Activated naive CD4-positive, alpha-beta T cell treated with anti-CD3 and anti-CD28 coated beads, Interleukin-2, amount 50 U/mL, for 72 hours (primary cell): Measurements from ENCODE around the gene FAM210A. TPM values are rescaled to one million over a fixed set of nuclear protein-coding genes. Genes with fewer than 3 reads are reported as not detected.
A peak's percentile ranks its signal among the peaks of the same experiment; 100 is the strongest.

ENCODE experiments used
- ATAC-seq, 2 donors: fragments of 150-1000 bp; cut with Tn5 transposase; 2 replicates each; pipeline ENCODE4 v1.10.0; 2021; ENCODE audit warnings: mild to moderate bottlenecking in 2 of 2, moderate library complexity in 2 of 2
- DNase-seq, 2 donors: peaks; one replicate each; pipeline ENCODE4 v3.0.0; 2021 to 2022; ENCODE audit warnings: low spot score in 2 of 2
- H3K27ac Mint-ChIP-seq, 2 donors: one replicate each; pipeline ENCODE4 v1.8.0; 2022; ENCODE audit warnings: mild to moderate bottlenecking in 2 of 2, mixed read lengths in 2 of 2
- H3K36me3 Mint-ChIP-seq, 2 donors: one replicate each; pipeline ENCODE4 v1.8.0; 2022; ENCODE audit warnings: mixed read lengths in 2 of 2
- H3K9me3 Mint-ChIP-seq, 2 donors: one replicate each; pipeline ENCODE4 v1.8.0; 2022; ENCODE audit warnings: mixed read lengths in 2 of 2
- total RNA-seq, 2 donors: library from RNA; stranded (reverse); gene quantifications; one replicate each; pipeline ENCODE4 v1.2.3, GENCODE V29; 2022

The FAM210A gene
- total RNA-seq, 2 donors from 2014 or later: 22.4 to 51.7 TPM

DNA sequence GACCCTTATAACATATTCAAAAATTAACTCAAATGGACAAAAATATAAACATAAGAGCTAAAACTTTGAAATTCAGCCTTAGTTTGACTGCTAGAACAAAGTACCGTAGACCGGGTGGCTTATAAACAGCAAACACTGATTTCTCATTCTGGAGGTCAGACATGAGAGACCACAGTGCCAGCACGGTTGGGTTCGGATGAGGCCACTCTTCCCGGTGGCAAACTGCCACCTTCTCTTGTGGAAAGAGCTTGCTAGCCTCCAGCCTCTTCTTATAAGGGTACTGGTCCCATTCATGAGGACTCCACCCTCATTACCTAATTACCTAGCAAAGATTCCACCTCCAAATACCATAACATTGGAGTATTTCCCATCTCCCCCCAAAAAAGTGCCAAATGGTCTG, 91.3 kb downstream of the FAM210A start:
- DNase-seq (no peak), ATAC-seq (no peak)
- Mint-ChIP-seq H3K9me3 (no peaks in the 10 kb centered on the region), H3K36me3 (no peaks in the 10 kb centered on the region), H3K27ac (no peak overlapping the region)

DNA sequence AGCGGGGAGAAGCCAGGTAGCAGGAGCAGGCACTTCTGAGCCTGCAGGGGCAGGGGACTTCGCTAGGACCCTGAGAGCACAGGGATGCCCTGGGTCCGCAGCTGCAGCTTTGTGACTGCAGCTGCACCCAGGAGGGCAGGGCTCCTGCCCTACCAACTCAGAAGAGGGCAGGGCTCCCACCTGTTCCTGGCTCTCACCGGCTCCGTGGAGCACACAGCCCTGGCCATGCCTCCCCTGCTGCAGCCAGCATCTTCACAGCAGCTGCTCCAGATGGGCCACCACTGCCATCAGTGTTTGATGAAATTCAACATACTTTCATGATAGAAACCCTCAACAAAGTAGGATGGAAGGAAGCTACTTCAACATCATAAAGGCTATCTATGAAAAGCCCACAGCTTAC, 92.7 kb downstream of the FAM210A start:
- ATAC-seq: no peak
- Mint-ChIP-seq H3K27ac (peak overlapping the region in 1 of 2 donors; percentile 68), H3K9me3 (no peaks in the 10 kb centered on the region), H3K36me3 (no peaks in the 10 kb centered on the region)
- no peak for DNase-seq

DNA sequence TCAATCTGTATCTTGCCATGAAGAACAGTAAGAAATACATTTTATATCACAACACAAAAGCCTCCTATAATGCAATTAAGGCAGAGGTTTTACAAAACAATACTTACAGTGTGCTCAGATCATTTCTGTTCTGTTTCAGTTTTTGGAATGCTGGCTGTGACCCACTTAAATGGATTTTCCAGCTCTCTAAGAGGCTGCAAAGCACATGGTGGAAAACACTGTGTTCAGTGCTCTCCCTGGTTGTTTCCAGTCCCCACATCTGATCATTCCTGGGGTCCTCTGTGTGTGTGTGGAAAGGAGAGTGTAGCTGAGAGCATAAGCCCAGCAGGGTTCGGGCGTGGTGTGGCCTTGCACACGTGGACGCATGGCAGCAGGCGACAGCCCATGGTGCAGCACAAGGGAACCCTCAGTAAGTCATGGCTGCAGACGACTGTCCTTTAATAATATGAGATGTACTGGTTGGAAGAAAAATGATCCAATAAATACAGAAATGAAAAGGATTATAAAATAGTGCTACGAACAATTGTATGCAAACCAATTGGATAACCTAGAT, 95.6 kb downstream of the FAM210A start:
- DNase-seq (no peak), ATAC-seq (no peak)
- no peak overlapping the region for H3K27ac Mint-ChIP-seq
- no peaks in the 10 kb centered on the region for H3K9me3 Mint-ChIP-seq
- no peaks in the 10 kb centered on the region for H3K36me3 Mint-ChIP-seq

DNA sequence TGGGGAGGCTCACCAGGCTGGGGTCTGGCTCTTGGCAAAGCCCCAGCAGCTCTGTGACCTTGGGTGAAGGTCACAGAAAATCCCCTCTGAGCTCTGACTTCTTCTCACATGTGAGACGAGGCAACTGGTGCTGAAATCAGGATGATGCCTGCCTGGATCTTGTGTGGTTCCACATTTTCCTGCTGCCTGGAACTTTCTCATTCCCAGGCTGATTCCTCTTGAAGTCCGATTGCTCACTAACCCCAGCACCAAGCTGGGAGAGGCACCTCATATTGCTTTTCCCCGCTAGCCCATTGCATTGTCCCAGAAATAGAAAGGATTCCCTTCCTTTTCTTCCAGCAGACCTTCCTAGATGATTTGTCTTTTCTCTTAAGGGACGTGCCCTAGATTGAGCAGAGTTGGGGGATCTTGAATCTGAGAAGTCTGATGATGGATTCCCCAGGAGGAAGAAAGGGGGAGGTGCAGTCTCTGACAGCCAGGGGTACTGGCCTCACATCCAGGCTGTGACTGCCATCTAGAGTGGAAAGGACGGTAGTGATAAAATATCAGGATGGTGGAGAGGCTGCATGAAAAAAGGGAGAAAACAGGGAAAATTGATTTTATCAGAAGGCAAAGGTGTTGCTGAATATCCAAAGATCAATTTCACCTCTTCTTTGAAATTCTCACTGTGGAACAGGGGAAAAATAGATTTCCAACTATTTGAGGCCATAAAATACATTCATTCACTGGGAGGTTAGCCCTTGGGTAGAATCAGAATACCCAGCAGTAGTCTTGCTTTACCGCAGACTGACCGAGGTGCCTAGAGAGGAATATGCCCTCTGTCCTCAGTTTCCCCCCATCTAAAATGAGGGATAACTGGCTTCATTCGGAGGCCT, 96.3 kb downstream of the FAM210A start:
- ATAC-seq (peak; percentile 81 to 86), DNase-seq (peak in 1 of 2 donors; percentile 49)
- Mint-ChIP-seq H3K9me3 (no peaks in the 10 kb centered on the region), H3K36me3 (no peaks in the 10 kb centered on the region), H3K27ac (peak overlapping the region in 1 of 2 donors; percentile 30)

DNA sequence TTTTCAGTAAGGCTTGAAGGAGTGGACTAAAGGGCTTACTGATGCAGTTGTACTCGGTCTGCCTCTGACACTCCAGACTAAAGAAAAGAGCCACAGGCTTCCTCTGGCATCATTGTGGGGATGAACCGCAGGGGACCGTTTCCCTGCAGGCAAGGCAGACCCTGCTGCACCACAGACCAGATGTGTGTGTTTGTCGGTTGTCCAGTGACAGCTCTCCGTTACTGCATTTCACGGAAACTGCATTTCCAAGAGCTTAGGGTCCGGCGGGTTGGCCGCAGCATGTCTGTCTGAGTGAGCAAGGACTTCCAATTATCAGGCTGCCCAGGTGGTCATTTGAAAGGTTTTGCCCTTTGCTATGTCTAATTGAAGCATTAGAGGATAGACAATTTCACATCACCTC, 98.1 kb downstream of the FAM210A start:
- ATAC-seq (no peak), DNase-seq (no peak)
- Mint-ChIP-seq H3K36me3 (no peaks in the 10 kb centered on the region), H3K9me3 (no peaks in the 10 kb centered on the region), H3K27ac (no peak overlapping the region)

DNA sequence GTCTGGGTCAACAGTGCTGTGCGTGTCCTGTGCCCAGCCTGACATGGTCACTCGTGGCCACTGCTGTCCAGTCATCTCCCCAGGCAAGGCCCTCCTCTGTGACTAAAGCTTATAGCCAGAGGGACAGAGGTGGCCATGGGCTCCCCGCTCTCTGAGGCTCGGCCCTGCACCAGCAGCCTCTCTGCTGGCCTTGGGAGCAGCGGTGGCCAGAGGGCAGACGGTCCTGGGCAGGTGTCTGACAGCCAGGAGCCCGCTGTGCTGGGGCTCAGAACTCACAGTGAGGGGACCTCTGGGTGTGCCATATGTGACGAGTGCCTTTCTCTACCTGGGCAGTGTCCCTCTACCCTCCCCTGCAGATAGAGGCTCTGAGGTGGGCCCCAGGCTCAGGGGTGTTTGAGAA, 98.7 kb downstream of the FAM210A start:
- no peaks in the 10 kb centered on the region for H3K36me3 Mint-ChIP-seq
- ATAC-seq (no peak), DNase-seq (no peak)
- H3K27ac Mint-ChIP-seq: no peak overlapping the region
- no peaks in the 10 kb centered on the region for H3K9me3 Mint-ChIP-seq

DNA sequence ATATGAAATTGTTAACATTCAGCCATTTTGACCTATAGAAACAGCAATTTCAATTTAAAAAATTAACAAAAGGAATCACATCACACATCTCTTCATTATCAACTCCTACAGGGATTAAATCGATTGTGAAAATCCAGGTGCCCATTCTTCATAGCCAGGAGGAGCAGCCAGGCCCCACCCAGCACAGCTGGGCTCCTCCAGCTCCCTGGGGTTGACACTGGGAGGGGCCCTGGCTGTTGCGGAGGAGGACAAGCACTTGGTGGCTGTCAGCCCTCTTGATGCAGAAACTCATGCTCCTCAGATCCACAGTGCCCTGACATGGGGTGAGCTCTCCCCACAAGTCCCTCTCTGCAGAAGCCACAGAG, 99.8 kb downstream of the FAM210A start:
- H3K36me3 Mint-ChIP-seq: no peaks in the 10 kb centered on the region
- DNase-seq (no peak), ATAC-seq (no peak)
- H3K9me3 Mint-ChIP-seq: no peaks in the 10 kb centered on the region
- H3K27ac Mint-ChIP-seq: peak overlapping the region in 1 of 2 donors; percentile 62

DNA sequence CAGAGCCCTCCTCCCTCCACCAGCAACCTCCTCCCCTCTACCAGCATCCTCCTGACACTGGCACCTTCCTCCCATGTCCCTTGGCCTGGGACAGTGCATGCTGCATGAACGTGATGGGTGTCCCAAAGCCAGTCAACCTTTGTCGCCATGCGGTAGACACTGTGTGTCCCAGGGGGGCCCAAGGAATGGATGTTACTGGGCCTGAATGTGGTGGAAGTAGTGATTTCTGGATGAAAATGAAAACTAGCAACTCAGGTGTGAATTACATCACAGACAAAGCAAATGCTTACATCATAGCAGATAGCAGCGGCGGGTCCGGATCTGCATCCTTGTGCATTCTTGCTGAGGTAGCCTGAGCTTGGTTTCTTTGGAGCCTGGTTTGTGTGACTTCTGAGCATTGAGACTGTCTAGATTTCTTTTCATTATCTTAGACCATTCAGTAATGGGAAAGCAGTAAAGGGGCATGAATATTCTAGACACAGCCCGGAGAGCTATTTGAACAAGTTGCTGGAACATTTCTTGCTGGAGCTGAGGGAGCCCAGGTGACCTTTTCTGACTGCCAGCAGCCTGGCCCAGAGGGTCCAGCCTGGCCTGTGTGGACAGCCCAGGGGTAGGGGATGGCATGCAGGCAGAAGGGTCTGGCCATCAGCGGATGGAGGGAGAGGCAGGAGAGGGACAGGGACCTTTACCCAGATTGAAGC, 100.4 kb downstream of the FAM210A start:
- ATAC-seq: no peak
- no peak overlapping the region for H3K27ac Mint-ChIP-seq
- H3K36me3 Mint-ChIP-seq: no peaks in the 10 kb centered on the region
- no peak for DNase-seq
- H3K9me3 Mint-ChIP-seq: no peaks in the 10 kb centered on the region

DNA sequence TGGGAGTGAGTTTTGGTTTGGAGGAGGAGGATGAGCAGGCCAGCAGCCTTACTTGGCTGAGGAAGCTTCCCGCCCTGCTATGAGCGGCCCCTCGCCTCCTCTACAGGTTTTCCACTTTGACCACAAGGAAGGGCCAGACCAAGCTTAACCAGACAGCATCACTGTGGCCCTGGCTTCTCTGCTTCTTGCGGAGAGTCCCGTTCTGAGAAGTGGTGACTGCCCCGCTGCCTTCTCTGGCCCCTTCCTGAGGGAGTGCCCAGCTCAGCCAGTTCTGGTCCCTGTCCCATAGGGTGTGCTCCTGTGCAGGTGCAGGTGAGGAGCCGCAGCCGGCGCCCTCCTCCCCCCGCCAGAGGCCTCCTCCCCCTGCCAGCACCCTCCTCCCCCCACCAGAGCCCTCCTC, 101.0 kb downstream of the FAM210A start:
- Mint-ChIP-seq H3K36me3 (no peaks in the 10 kb centered on the region), H3K9me3 (no peaks in the 10 kb centered on the region), H3K27ac (no peak overlapping the region)
- no peak for ATAC-seq
- no peak for DNase-seq

DNA sequence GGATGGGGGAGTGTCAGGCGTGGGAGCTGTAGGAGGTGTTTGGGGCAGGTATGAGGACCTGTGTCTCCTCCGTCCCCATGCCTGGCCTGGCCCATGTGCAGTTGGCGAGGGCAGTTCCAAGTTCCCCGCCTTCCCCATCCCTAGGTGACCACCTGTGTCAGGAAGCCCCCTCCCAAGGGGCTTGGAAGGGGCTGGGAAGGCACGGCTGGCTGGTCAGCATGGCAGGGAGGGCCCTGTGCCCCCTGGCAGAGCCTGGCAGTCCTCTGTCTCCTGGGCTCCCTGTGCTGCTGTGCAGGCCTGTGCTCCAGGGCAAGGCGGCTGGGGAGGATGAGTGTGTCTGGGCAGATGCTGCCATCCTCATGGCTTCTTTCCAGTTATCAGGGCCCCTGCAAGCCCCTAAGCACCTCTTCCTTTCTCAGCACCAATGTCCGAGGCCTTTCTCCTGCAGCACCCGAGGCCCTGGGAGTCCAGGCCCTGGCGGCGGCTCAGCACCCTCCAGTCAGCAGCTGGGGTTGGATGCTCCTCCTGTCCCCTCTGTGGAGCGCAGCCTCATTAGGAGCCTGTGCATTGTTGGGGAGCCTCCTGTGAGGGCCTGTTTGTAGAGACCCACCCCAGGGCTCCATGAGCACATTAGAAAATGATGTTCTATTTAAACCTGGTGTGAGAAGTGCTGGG, 101.7 kb downstream of the FAM210A start:
- DNase-seq (no peak), ATAC-seq (no peak)
- H3K9me3 Mint-ChIP-seq: no peaks in the 10 kb centered on the region
- H3K27ac Mint-ChIP-seq: no peak overlapping the region
- H3K36me3 Mint-ChIP-seq: no peaks in the 10 kb centered on the region

DNA sequence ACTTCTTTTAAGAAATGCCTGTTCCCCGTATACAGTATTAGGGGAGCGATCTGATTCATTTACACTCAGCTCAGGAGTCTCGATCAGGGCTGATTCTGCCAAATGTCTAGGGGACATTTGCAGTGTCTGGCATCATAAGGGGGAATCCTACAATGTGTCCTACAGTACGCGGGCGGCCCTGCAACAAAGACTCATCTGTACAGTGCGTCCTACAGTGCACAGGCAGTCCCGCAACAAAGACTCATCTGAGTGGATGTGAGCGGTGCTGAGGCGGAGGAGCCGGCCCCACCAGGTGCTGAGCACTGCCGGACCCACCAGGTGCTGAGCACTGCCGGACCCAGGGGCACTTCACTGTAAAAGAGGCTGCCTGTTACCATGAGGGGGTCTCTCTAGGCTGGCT, 102.5 kb downstream of the FAM210A start:
- Mint-ChIP-seq H3K36me3 (no peaks in the 10 kb centered on the region), H3K9me3 (no peaks in the 10 kb centered on the region), H3K27ac (no peak overlapping the region)
- ATAC-seq: no peak
- DNase-seq: no peak

DNA sequence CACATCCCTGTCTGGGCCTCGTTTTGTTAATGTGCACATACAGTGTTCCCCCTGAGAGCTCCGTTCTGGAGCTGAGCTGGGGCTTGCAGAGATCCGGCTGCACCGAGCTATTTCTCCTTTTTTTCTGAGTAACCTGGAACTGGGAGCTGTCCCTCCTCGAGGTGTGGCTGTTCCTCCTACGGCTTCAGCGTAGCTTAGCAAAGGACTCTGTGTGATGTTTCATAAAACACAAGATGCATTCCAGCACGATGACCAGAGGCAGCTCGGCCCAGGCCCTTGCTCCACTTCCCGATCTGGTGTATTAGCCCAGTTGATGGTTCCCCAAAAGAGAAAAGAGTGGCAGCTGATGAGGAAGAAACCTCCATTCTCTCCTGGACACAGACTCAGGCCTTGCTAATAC, 103.0 kb downstream of the FAM210A start:
- peak overlapping the region in 1 of 2 donors; percentile 43 for H3K27ac Mint-ChIP-seq
- no peaks in the 10 kb centered on the region for H3K36me3 Mint-ChIP-seq
- DNase-seq (no peak), ATAC-seq (no peak)
- H3K9me3 Mint-ChIP-seq: no peaks in the 10 kb centered on the region

DNA sequence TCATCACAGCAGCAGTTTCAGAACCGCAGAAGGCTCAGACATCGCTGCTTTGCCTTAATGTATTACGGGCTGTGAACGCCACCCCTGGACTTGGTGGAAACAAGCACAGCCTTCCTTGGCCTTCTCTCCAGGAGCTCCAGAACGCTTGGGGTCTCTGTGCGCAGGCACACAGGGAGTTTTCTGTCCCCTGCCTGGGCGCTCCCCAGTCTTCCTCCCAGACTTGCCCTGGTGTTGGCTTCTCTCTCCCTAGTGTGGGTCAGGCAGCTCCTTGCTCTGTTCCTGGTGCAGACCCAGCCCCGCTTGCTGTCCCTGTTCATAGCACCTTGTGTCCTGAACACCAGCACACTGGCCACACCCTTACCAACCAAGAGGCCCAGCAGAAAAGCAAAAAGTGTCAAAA, 103.6 kb downstream of the FAM210A start:
- DNase-seq (no peak), ATAC-seq (no peak)
- no peaks in the 10 kb centered on the region for H3K36me3 Mint-ChIP-seq
- H3K9me3 Mint-ChIP-seq: no peaks in the 10 kb centered on the region
- peak overlapping the region; percentile 43 to 44 for H3K27ac Mint-ChIP-seq

DNA sequence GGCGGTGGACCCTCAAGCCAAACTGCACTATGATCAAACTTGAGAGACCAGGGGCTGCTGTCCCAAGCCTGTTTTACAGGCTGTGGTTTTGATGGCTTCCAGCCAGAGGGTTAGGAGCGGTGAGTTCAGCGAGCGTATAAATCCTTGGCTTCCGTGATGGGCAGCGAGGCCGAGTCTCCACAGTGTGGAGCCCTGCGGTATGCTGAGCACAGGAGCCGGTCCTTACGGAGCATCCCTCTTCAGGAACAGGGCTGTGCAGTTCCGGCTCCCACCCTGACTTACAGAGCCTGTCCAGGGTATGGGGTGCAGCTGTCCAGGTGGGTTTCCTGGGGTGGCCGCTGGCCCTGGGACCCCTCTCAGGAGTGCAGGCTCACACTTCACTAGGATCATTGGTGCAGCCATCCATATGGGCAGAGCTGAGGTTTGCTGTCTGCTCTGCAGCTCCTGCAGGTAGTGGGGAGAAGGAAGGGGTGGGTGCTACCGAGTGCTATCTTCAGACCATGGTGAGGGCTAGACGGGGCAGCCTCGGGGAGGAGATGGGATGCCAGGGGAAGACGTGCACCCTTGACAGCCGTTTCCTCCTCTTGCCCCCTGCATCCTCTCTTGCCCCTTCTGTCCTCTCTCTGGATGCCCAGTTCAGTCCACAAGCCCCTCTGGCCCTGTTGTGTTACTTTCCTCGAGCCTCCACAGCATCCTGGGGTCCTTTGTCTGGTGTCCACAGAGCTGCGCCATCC, 104.3 kb downstream of the FAM210A start:
- Mint-ChIP-seq H3K36me3 (no peaks in the 10 kb centered on the region), H3K9me3 (no peaks in the 10 kb centered on the region), H3K27ac (no peak overlapping the region)
- no peak for ATAC-seq
- peak in 1 of 2 donors; percentile 51 for DNase-seq

DNA sequence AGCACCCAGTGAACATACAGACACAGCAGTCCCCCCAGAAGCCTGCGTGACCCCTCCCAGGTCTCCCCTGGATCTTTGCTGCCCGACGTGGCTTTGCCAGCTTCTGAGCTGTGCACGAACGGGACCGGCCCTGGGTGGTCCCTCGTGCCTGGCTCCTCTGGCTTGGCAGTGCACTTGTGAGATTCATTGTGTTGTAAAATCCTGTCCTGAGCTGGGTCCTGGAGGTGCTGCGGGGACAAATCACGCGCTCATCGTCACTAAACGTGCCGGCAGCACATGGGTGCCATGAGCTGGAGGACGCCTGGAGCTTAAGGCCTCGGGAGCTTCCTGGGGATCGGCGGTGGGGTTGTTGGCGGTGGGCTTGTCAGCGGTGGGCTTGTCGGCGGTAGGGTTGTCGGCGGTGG, 104.9 kb downstream of the FAM210A start:
- DNase-seq (no peak), ATAC-seq (no peak)
- Mint-ChIP-seq H3K36me3 (no peaks in the 10 kb centered on the region), H3K9me3 (no peaks in the 10 kb centered on the region), H3K27ac (no peak overlapping the region)

DNA sequence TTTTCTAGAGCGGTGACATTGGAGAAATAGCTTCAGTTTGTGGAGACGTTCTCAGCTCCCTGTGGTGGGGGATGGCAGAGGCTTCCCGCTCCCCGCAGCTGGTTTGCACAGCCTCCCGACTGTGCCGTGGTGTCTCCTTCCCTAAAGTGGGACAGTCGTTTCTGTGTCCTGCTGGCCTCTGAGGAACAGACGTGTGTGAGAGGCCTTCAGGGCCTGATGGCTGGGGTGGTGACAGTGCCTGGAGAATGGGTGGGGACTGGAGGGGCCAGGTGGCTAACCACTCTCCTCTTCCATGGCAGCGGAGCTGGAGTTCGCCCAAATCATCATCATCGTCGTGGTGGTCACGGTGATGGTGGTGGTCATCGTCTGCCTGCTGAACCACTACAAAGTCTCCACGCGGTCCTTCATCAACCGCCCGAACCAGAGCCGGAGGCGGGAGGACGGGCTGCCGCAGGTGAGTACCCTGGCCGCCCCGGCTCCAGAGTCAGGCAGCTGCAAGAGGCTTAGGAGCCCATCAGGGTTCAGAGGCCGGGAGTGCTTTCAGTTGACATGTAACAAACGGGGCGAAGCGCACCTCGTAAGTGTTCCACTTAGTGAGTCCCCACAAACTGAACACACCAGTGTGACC, 105.4 kb downstream of the FAM210A start:
- Mint-ChIP-seq H3K36me3 (no peaks in the 10 kb centered on the region), H3K9me3 (no peaks in the 10 kb centered on the region), H3K27ac (no peak overlapping the region)
- DNase-seq (peak in 1 of 2 donors; percentile 39), ATAC-seq (no peak)
